Ishikawa (cell line): ENCODE measurements around the gene IL37.

Source experiments
- EGR1 ChIP-seq: IDR thresholded peaks from 2 replicates; pipeline ENCODE4 v1.6.1; 2012
- EP300 ChIP-seq: IDR thresholded peaks from 2 replicates; pipeline ENCODE4 v1.6.1; 2012; ENCODE audit warnings: borderline replicate concordance
- FOXM1 ChIP-seq: IDR thresholded peaks from 2 replicates; pipeline ENCODE4 v1.6.1; 2012; ENCODE audit warnings: low read depth, borderline replicate concordance
- NFIC ChIP-seq: IDR thresholded peaks from 2 replicates; pipeline ENCODE4 v1.6.1; 2012
- RAD21 ChIP-seq: IDR thresholded peaks from 2 replicates; pipeline ENCODE4 v1.6.1; 2012; ENCODE audit warnings: low read depth
- TF ChIP-seq, protein P1 (sequence below): IDR thresholded peaks from 2 replicates; pipeline ENCODE4 v1.6.1; 2012; ENCODE audit warnings: low read depth, mild to moderate bottlenecking
- TF ChIP-seq, protein P2 (sequence below): IDR thresholded peaks from 2 replicates; pipeline ENCODE4 v1.6.1; 2012

DNA sequence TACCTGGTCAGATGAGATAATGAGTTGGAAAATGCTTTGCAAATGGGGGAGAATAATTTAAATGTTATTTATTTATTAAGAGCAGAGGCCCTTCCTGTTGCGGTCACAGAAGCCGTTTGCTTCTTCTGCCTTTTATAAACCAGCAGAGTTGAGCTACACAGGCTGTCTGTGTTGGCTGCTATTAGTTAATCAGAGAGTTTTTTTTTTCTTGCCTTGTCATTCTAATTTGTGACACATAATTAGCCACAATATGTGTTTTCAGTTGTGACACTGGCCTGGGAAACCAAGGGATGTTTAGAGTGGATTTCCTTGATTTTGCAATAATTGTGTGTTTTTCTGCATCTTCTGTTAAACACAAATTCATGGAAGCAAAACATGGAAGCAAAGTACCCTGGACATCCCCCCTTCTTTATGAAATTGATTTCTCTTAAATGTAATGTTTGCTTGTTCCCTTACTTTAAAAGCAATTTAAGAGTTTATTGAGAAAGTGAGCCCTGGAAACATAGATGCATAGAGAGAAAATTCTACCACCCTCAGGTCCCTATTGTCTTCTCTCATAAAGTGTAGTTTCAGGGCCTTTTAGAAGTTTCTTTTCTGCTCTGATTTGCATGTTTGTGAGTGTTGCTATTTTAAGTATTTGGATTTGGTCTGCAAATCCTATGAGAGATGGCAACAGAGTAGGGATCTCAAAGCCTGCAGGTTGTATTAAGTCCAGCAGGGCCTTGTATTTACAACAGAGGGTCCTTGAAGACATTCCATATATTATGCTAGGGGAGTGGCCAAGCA is 22.8 kb upstream of the IL37 start:
- TF ChIP-seq EP300: no peak
- TF ChIP-seq NFIC: no peak
- TF ChIP-seq FOXM1: no peak
- TF ChIP-seq, protein P1, sequence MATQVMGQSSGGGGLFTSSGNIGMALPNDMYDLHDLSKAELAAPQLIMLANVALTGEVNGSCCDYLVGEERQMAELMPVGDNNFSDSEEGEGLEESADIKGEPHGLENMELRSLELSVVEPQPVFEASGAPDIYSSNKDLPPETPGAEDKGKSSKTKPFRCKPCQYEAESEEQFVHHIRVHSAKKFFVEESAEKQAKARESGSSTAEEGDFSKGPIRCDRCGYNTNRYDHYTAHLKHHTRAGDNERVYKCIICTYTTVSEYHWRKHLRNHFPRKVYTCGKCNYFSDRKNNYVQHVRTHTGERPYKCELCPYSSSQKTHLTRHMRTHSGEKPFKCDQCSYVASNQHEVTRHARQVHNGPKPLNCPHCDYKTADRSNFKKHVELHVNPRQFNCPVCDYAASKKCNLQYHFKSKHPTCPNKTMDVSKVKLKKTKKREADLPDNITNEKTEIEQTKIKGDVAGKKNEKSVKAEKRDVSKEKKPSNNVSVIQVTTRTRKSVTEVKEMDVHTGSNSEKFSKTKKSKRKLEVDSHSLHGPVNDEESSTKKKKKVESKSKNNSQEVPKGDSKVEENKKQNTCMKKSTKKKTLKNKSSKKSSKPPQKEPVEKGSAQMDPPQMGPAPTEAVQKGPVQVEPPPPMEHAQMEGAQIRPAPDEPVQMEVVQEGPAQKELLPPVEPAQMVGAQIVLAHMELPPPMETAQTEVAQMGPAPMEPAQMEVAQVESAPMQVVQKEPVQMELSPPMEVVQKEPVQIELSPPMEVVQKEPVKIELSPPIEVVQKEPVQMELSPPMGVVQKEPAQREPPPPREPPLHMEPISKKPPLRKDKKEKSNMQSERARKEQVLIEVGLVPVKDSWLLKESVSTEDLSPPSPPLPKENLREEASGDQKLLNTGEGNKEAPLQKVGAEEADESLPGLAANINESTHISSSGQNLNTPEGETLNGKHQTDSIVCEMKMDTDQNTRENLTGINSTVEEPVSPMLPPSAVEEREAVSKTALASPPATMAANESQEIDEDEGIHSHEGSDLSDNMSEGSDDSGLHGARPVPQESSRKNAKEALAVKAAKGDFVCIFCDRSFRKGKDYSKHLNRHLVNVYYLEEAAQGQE: no peak
- no peak for TF ChIP-seq RAD21
- TF ChIP-seq EGR1: no peak
- TF ChIP-seq, protein P2, sequence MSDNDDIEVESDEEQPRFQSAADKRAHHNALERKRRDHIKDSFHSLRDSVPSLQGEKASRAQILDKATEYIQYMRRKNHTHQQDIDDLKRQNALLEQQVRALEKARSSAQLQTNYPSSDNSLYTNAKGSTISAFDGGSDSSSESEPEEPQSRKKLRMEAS: no peak
